IPS-18a (cell line): Measurements from ENCODE around the gene PPIA.

Experiments
- H3K27ac ChIP-seq: one replicate; pipeline ENCODE4 v1.5.1; 2013; ENCODE audit warnings: low read length
- H3K27me3 ChIP-seq: one replicate; pipeline ENCODE4 v1.6.1; 2013; ENCODE audit warnings: mild to moderate bottlenecking, low read length; ENCODE audit not compliant: control insufficient read depth, insufficient read depth
- H3K36me3 ChIP-seq: one replicate; pipeline ENCODE4 v1.6.1; 2013; ENCODE audit warnings: low read depth, low read length; ENCODE audit not compliant: control insufficient read depth
- H3K4me1 ChIP-seq: one replicate; pipeline ENCODE4 v1.6.1; 2013; ENCODE audit warnings: low read depth, low read length; ENCODE audit not compliant: control insufficient read depth
- H3K4me3 ChIP-seq: one replicate; pipeline ENCODE4 v1.5.1; 2013; ENCODE audit warnings: low read length
- H3K9ac ChIP-seq: one replicate; pipeline ENCODE4 v1.6.1; 2013; ENCODE audit warnings: mild to moderate bottlenecking, low read length, moderate library complexity
- H3K9me3 ChIP-seq: one replicate; pipeline ENCODE4 v1.6.1; 2013; ENCODE audit warnings: low read depth, low read length; ENCODE audit not compliant: control insufficient read depth

PPIA gene

GRCh38 chr7:44796504-44797328, at the start of gene PPIA:
TSS of gene PPIA (plus strand) at chr7:44796681. CDS start at chr7:44796725, 44 bp downstream.
- peaks cover 43% of the 10 kb centered on the region for H3K36me3 ChIP-seq
- peak within 1 kb of the TSS; percentile 98 for H3K9ac ChIP-seq
- H3K27ac ChIP-seq = peak within 1 kb of the TSS; percentile 90
- H3K9me3 ChIP-seq = no peaks in the 10 kb centered on the region
- peak within 1 kb of the TSS; percentile 96 for H3K4me3 ChIP-seq
- H3K4me1 ChIP-seq = peaks cover 4% of the 10 kb centered on the region
- no peaks in the 10 kb centered on the region for H3K27me3 ChIP-seq

GRCh38 chr7:44748045-44748947, 48.2 kb upstream of the PPIA start, which contains the start of gene ZMIZ2:
TSS of gene ZMIZ2 (plus strand) at chr7:44748847. CDS start at chr7:44756250, 7,403 bp downstream.
- no peaks in the 10 kb centered on the region for H3K36me3 ChIP-seq
- H3K27ac ChIP-seq = no peak within 1 kb of the TSS

GRCh38 chr7:44748948-44749731, 47.3 kb upstream of the PPIA start:
- Histone ChIP-seq H3K4me1 (peaks cover 15% of the 10 kb centered on the region), H3K27ac (no peak overlapping the region), H3K27me3 (no peaks in the 10 kb centered on the region), H3K36me3 (no peaks in the 10 kb centered on the region), H3K9me3 (no peaks in the 10 kb centered on the region), H3K4me3 (peak overlapping the region; percentile 87), H3K9ac (peak overlapping the region; percentile 68)

More at GRCh38 chr7:44748045-44748947, 48.2 kb upstream of the PPIA start, which contains the start of gene ZMIZ2:
- Histone ChIP-seq H3K9me3 (no peaks in the 10 kb centered on the region), H3K4me1 (peaks cover 15% of the 10 kb centered on the region), H3K27me3 (no peaks in the 10 kb centered on the region), H3K9ac (peak within 1 kb of the TSS; percentile 68), H3K4me3 (peak within 1 kb of the TSS; percentile 87)

GRCh38 chr7:44749992-44750391, 46.5 kb upstream of the PPIA start:
- H3K27me3 ChIP-seq = no peaks in the 10 kb centered on the region
- H3K9me3 ChIP-seq = no peaks in the 10 kb centered on the region
- H3K36me3 ChIP-seq = no peaks in the 10 kb centered on the region
- H3K27ac ChIP-seq = no peak overlapping the region
- no peak overlapping the region for H3K9ac ChIP-seq
- H3K4me3 ChIP-seq = peak overlapping the region; percentile 87
- peaks cover 15% of the 10 kb centered on the region for H3K4me1 ChIP-seq

- peaks cover 15% of the 10 kb centered on the region for H3K4me1 ChIP-seq
- no peak overlapping the region for H3K27ac ChIP-seq
- H3K27me3 ChIP-seq = no peaks in the 10 kb centered on the region
- no peak overlapping the region for H3K9ac ChIP-seq
- H3K36me3 ChIP-seq = no peaks in the 10 kb centered on the region
- no peak overlapping the region for H3K4me3 ChIP-seq
- no peaks in the 10 kb centered on the region for H3K9me3 ChIP-seq
Observed at GRCh38 chr7:44750424-44750823, 46.1 kb upstream of the PPIA start.

GRCh38 chr7:44750921-44751571, 45.4 kb upstream of the PPIA start:
- H3K9me3 ChIP-seq = no peaks in the 10 kb centered on the region
- no peak overlapping the region for H3K4me3 ChIP-seq
- H3K36me3 ChIP-seq = no peaks in the 10 kb centered on the region
- no peaks in the 10 kb centered on the region for H3K27me3 ChIP-seq
- H3K9ac ChIP-seq = no peak overlapping the region
- H3K27ac ChIP-seq = no peak overlapping the region
- H3K4me1 ChIP-seq = peaks cover 15% of the 10 kb centered on the region

- peaks cover 12% of the 10 kb centered on the region for H3K4me1 ChIP-seq
- H3K27ac ChIP-seq = no peak overlapping the region
- H3K36me3 ChIP-seq = peaks cover 7% of the 10 kb centered on the region
- no peaks in the 10 kb centered on the region for H3K27me3 ChIP-seq
- no peak overlapping the region for H3K4me3 ChIP-seq
- no peaks in the 10 kb centered on the region for H3K9me3 ChIP-seq
- no peak overlapping the region for H3K9ac ChIP-seq
Observed at GRCh38 chr7:44752822-44753221, 43.7 kb upstream of the PPIA start.

GRCh38 chr7:44754802-44755697, 41.4 kb upstream of the PPIA start:
- H3K4me1 ChIP-seq = peaks cover 7% of the 10 kb centered on the region
- no peak overlapping the region for H3K9ac ChIP-seq
- no peaks in the 10 kb centered on the region for H3K27me3 ChIP-seq
- H3K27ac ChIP-seq = no peak overlapping the region
- peaks cover 11% of the 10 kb centered on the region for H3K36me3 ChIP-seq
- H3K4me3 ChIP-seq = no peak overlapping the region
- H3K9me3 ChIP-seq = no peaks in the 10 kb centered on the region

GRCh38 chr7:44755698-44756627, 40.5 kb upstream of the PPIA start:
- H3K9ac ChIP-seq = no peak overlapping the region

More at GRCh38 chr7:44755698-44756627, 40.5 kb upstream of the PPIA start:
- Histone ChIP-seq H3K4me1 (no peaks in the 10 kb centered on the region), H3K4me3 (no peak overlapping the region), H3K36me3 (peaks cover 19% of the 10 kb centered on the region), H3K27ac (no peak overlapping the region), H3K9me3 (no peaks in the 10 kb centered on the region), H3K27me3 (no peaks in the 10 kb centered on the region)
